Liver (tissue), 3 donors: ENCODE data around the gene LEF1.

Experiments used
- CTCF ChIP-seq: fragments of 150-350 bp; IDR thresholded peaks from 2 replicates; pipeline ENCODE4 v1.5.1; 2017; ENCODE audit warnings: improper control_type of control experiment, low read depth, low read length; ENCODE audit not compliant: missing input control
- JUND ChIP-seq, 2 donors: IDR thresholded peaks; 2 replicates each; pipeline ENCODE4 v1.6.1; 2016; ENCODE audit warnings: antibody characterized with exemption in 2 of 2
- MAX ChIP-seq: IDR thresholded peaks from 2 replicates; pipeline ENCODE4 v1.6.1; 2016; ENCODE audit warnings: antibody characterized with exemption
- RAD21 ChIP-seq, 2 donors: IDR thresholded peaks; 2 replicates each; pipeline ENCODE4 v1.6.1; 2016; ENCODE audit warnings: antibody characterized with exemption in 2 of 2, mild to moderate bottlenecking in 2 of 2
- REST ChIP-seq: IDR thresholded peaks from 2 replicates; pipeline ENCODE4 v1.6.1; 2016; ENCODE audit warnings: antibody characterized with exemption, mild to moderate bottlenecking
- SP1 ChIP-seq: IDR thresholded peaks from 2 replicates; pipeline ENCODE4 v1.6.1; 2018; ENCODE audit warnings: antibody characterized with exemption, mild to moderate bottlenecking
- TAF1 ChIP-seq: conservative IDR thresholded peaks from 2 replicates; pipeline ENCODE4 v1.6.1; 2016; ENCODE audit warnings: antibody characterized with exemption, mild to moderate bottlenecking
- YY1 ChIP-seq: IDR thresholded peaks from 2 replicates; pipeline ENCODE4 v1.6.1; 2016; ENCODE audit warnings: antibody characterized with exemption, mild to moderate bottlenecking
- donor health status: healthy.
- donor health status: healthy.

GRCh38 chr4:108140328-108140727 is 28.4 kb downstream of the LEF1 start:
- no peak for TF ChIP-seq TAF1
- TF ChIP-seq CTCF: no peak
- TF ChIP-seq RAD21 (IDR thresholded peaks at IDR 0.05): no peak
- no peak for TF ChIP-seq SP1
- no peak for TF ChIP-seq REST
- no peak for TF ChIP-seq YY1
- no peak for TF ChIP-seq MAX
- no peak for TF ChIP-seq JUND (IDR thresholded peaks at IDR 0.05)
